HG03442 (cell line): ENCODE data around the gene JUN.

Experiments used
- ATAC-seq: cut with Tn5 transposase; IDR thresholded peaks from one replicate; pipeline ENCODE4 v1.9.1; 2021; ENCODE audit warnings: mild to moderate bottlenecking, moderate library complexity; ENCODE audit not compliant: unreplicated experiment

Gene JUN

DNA sequence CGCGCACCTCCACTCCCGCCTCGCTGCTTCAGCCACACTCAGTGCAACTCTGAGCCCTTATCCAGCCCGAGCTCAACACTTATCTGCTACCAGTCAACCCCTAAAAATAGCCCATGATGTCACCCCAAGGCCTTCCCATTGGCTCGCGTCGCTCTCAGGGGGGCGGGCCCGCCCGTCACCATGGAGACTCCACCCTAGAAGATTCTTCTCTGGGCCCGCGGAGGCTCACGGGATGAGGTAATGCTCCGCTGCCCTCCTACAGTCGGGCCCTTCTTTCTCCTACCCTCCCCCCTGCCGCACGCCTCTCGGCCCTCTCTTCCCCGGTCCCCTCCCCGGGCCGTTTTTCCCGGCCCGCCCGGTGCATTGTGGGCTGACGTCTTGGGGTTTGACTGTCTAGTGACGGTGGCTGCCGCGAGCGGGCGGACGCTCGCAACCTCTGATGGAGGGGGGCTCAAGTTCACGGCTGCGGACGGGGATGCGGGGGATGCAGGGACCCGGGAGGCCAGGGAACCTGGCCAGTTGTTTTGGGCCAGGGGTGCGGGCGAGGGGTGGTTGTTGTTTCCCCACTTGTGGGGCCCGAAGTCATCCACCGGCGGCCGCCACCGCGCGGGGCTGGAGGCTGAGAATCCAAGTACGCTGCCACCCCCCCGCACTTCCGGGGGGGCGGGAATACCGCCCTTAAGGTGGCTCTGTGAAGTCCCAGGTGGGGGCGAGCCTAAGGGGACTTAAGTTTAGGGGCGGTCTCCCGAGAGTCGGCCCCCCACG is at the start of gene JUN:
TSS of gene JUN (minus strand) at position 55 of the 765 bp plus-strand sequence. CDS start 977 bp downstream, outside the sequence.
- ATAC-seq = peak; percentile 78

DNA sequence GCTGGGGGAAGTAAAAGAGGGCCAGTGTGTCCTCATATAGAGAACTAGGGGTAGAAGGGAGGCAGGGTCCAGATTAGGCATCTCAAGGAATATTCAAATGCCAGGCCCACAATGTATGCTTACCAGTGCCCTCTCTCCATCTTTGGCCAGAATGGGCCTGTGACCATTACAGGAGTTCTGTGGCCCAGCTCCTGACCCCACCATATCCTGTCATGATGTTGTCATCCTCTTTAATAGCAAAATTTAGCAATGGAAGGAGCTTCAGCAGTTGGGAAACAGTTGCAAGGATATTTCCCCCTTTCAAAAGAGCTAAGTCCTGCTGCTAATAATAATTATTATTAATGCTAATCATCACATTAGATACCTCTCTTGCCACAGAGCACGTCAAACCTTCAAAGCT is 49.3 kb upstream of the JUN start:
- ATAC-seq = no peak

DNA sequence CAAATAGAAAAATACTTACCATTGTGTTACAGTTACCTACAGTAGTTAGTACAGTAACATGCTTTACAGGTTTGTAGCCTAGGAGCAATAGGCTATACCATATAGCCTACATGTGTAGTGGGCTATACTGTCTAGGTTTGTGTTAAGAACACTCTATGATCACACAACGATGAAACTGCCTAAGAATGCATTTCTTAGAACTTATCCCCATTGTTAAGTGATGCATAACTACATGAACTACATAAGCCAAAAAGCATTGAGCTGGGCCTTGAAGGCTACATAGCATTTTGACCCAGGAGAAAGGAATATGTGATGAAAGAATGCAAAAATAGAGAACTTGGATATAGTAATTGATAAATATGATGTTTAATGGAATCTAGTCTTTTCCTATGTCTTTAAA is 46.4 kb upstream of the JUN start:
- ATAC-seq = no peak

DNA sequence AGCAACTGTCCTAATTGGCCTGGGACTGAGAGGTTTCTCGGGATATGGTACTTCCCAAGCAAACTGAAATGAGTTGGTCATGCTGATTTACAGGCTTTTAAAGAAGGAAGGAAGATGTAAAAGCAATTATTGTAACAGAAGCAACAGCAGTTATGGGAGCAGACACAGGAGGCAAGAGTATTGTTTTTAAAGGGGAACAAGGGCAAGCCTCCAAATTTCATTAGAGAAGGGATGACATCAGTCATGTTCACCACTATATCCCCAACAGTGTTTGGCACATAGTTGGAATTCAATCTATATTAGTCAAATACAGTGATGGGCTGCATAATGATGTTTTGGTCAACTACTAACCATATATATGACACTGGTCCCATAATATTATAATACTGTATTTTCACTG is 46.0 kb upstream of the JUN start:
- ATAC-seq = no peak

DNA sequence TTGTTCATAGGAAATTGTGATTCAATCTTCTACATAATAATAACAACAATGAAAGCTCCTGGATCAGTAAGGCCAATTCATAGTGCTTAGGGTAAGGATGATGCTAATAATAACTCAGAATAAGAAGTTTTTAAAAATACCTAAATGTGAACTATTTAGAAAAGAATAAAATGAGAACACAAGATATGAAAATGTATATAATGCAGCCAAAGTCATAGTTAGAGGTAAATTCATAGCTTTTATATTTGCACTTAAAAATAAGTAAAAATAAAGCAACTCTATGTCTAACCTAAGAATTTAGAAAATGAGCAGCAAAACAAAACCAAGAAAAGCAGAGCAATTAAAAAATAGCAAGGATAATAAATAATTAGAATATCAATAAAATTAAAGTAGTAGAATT is 43.5 kb upstream of the JUN start:
- ATAC-seq = no peak

DNA sequence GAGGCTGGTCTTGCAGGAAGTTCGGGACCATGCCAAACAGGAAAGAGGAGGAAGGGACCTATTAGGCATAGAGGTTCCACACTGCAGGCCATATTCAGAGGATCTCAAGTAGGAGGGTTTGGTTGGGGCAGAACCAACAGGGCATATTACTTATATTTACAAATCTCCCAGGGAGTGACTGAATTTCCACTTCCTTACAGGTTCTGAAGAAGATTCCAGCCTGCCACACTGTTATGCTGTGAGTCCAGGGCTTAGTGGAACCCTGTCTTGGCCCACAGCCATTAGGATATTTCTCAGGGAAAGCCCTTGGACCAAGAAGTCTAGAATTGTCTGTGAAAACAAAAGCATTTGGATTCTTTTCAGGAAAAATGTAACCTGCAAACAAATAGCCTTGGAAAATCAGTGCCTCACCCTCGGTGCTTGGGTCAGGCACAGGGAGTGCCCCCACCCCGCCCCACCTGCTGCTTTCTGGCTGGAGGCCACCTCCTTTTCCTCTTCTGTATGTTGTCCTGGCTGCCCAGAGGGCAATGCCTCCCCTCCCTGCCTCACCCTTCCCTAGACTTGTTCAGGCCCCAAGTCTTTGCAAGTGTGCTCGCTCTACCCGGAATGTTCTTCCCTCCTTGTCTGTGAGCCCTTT is 41.0 kb upstream of the JUN start:
- no peak for ATAC-seq

DNA sequence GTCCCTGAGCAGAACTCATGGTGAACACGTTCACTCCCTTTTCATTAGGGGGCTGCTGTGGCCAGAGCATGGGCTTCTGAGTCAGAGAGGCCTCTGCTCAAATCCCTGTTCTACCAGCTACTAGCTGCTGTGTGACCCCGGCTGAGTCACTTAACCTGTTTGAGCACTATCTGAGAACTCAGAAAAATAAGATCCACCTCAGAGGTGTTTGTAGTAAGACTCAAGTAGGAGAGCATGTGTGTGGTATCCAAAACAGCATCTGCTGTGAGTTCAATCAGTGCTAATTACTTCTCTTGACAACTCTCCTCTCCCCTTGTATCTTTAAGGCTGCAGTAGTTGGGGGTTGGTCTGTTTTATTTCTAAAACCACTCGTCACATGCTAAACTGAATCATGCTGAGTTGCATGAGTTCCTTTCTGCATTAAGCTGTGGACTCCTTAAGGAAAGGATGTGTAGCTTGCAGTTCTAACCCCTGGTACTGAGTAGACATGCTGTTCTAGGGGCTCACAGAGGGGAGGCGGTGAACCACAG is 39.7 kb upstream of the JUN start:
- no peak for ATAC-seq

DNA sequence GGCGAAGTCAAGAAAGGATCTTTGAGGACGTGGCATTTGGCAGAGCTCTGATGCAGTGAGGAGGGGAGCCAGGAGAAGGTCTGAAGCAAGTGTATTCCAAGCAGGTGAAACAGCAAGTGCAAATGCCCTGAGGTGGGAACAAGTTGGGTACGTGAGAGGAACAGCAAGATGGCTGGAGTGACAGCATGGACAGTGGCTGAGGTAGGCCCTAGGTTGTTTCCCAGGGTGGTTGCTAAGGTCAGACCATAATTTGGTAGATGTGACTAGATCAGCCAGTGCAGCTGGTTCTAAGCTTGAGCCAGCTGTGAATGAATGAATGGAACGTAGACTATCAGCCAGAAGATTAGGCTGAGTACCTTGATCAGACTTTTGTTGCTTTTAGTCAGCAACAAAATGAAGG is 37.5 kb upstream of the JUN start:
- ATAC-seq = no peak

DNA sequence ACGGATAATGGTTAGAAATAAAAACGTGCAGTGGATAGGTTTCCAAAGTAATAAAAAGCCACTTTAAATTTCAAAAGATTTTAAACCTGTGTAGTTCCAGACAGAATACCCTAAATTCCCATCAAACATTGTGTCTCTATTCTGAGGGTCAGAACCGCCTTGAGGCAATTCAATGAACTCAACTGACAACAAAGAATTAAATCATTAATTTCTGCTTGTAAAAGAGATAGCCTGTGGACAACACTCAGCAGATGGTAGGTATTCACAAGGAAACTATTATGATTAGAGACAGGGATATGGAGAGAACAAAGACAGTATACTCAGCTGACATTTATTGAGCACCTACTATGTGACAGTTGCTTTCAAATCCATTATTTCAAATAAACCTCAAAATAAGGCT is 35.1 kb upstream of the JUN start:
- no peak for ATAC-seq

DNA sequence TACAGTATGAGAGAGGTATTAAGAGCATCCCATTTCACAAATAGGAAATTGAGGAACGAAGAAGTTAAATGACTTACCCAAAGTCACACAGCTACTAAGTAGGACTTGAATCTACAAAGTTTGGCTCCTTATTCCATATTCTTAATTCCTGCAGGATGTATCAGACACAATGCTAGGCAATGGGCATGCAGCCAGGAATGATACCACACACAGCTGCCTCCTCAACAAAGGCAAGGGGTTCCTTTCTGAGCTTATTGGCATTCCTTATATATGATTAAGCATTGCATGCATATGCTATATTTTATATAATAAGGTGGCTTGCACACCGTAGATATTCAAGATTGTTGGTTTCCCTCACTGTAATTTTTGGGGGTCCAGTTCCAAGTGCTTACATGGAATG is 34.2 kb upstream of the JUN start:
- ATAC-seq = no peak

DNA sequence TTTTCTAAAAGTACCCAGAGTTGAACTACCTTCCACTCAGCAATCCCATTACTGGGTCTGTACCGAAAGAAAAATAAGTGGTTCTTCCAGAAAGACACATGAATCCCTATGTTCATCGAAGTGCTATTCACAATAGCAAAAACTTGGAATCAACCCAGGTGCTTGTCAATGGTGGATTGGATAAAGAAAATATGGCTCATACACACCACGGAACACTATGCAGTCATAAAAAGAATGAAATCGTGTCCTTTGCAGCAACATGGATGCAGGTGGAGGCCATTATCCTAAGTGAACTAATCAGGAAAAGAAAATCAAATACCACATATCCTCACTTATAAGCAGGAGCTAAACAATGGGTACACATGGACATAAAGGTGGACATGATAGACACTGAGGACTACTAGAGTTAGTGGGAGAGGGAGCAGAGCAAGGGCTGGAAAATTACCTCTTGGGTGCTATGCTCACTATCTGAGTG is 32.9 kb upstream of the JUN start:
- ATAC-seq = no peak

DNA sequence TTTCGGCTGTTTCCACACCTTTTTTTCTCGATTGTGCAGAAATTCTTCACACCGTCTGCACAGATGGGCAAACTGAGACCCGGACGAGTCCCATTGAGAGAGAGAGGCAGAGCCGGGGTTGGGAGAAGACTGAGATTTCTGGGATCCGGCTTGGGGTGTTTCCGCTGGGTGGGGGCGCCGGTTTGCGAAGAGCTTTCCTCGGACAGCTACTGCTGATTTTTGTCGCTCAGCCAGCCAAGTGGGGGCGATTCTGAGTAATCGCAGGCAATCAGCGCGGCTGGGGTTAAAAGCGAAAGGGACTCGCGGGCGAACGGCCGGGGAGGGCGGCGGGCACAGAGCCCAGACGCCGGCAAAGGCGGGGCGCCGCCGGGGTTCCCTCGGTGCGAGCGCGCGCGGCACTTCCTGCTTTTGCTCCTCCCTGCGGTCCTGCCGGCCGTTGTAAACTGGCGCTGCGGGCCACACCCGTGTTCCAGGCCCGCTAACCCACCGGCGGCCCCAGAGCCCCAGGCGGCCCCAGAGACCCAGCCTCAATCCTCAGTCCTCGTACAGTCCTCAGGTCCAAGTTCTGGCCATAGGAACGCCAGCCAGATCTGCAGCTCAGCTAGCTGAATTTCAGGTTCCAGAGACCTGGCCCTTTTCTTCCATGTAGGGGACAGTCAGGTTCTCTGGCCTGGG is 32.4 kb upstream of the JUN start:
- peak; percentile 86 for ATAC-seq

DNA sequence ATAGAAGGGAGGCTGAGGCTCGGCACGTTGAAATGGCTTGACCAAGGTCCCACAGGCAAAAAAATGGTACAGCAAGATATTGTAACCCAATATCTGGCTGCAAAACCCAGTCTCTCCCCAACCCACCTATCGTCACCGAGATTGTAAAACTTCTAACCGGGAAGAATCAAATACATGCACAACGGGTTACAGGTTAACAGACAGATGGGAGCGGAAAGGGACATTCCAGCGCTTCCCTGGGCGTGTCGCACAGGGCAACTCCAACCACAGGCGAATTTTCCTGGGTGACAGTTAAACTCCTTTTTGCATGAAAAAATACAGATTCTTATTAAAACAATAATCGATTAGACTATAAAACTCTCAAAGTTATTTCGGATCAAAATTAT is 31.8 kb upstream of the JUN start:
- no peak for ATAC-seq

DNA sequence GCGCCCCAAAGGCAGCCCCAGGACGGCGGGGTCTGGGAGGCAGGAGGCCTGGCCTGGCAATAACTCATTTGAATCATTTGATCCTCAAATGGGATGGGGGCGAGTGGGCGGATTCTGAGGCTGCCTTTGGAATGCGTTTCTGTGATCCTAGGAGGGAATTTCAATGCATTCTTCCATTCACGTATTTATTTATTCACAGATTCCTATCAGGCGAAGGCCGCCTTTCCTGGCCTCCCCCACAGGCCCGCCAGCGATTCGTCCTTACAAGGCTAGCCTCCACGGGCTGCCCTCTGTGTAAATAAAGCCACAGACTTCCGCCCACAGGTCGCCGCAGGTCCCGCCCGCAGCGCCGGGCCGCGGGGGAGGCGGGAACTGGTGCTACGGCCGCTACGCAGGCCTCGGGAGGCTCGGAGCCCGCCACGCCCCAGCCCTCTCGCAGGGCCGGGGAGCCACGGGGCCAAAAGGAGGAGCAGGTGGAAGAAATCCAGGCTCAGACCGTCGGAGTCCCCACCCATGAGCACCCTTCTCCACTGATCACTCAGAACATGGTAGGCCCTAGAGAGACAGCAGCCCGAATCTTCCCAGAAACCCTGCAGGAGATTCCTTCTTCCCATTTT is 31.3 kb upstream of the JUN start:
- peak; percentile 48 for ATAC-seq

DNA sequence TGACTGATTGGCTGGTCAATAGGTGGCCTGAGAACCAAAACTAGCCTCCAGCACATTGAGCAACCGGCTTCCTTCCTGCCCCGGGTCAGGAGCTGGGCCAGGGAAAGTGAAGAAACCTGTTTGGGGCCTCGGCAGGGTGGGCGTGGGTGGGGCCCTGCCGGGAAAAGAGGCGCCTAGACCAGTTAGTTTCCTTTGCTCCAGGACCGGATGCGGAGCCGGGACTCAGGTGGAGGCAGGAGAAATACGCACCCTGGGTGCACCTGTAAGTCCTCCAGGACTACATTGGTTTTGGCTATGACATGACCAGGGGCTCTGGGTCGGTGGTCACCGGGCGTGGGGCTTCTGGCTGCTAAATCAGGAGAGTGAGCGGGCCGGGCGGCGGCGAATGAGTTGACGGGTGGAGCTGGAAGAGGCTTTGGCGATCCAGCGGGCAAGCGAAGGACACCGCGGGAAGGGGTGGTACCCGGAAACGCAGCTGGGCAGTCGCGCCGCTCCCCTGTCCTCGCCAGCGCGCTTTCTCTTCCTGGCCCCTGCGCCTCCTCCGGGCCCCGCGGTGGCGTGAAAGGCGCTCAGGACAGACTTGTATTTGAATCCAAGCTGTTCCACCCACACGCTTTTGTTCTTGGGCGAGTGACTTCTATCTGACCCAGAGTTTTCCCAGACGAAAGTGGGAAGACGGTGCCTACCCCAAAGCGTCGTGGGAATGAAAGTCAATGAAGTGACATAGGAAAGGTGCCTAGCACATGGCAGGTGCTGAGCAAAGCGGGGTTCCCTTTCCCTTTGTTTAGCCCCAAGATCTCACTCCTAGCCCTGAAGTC is 30.6 kb upstream of the JUN start:
- no peak for ATAC-seq

DNA sequence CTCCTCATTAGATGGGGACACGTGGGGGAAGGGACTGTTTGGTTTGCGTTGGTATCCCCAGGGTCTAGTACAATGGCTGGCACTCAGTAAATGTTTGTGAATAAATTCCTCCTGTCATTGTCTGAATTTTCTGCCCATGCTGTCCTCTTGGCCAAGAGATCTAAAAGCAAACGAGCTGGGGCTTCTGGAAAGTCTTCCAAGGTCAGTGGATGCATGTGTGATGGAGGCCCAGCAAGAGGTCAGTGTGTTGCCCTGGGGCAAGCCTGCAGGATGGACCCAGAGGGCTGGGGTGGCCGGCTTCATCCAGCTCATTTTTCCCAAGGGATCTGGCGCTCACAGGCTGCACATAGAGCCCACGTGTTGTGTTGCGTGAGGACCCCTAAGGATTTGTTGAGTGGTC is 30.0 kb upstream of the JUN start:
- ATAC-seq = no peak

DNA sequence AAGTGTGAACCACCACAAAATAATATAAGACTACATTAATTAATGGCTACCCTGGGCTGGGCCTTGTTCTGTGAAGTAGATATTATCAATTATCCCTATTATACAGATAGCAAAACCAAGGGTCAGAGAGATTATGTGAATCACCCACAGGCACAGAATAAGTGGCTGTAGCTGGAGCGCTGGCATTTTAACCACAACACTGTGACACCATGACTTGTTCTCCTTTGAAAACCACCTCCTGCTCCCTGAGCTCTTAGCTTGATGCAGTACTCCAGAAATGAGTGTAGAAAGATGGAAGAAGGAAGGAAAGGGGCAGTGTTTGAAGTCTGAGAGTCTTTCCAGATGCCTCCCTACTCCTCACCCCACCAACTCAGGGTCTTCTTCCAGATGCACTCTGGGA is 29.5 kb upstream of the JUN start:
- ATAC-seq = no peak

DNA sequence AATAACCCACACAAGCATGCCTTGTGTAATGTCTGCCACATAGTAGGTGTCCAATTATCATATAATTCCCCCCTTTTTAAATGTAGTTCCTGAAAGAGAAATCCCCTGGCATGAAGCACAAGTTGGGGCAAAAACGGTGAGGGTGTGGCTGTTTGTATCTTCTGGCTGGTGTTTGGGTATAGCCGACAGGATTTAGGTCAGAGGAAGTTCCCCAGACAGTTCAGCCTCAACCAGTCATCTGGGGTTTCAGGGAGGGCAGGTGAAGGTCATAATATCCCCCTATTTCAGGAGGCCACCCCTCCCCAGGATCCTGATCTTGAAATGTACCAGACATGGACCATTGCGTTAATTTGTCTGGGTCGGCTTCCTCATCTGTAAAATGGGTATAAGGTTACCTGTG is 29.1 kb upstream of the JUN start:
- ATAC-seq = no peak

DNA sequence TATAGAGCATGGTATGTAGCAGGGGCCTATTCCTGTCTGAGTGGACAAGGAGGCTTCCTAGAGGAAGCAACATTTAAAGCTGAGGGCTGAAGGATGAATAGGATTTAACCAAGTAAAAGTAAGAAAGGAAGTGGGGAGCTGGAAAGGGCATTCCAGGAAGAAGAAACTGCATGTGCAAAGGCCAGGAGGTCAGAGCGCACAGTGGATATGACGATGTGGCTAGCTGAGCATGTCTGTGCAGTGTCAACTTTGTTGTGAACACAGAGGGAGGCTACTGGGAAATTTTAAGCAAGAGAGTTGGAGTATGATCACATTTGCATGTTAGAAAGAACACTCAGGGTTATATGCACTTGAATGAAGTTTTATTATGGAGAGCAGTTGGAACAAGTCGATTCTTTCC is 28.6 kb upstream of the JUN start:
- no peak for ATAC-seq

DNA sequence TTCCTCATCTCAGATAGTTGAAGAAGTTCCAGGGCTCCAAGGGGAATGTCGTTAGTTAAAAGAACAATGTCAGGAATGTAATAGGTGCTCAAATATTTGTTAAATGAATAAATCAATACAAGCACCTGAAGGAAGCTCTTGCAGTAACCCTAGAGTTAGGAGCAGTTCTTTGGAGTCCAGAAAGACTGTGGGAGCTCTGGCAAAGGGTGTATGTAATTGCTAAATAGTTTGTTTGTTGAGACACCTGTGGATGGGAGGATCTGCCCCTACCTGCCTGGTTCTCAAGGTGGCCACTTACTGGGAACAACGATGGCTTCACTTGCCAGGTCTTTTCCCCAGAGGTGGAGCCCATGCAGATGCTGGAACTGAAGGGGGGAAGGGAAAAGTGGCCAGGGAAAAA is 27.5 kb upstream of the JUN start:
- ATAC-seq = no peak
